CD4-positive, alpha-beta T cell treated with Interleukin-12 subunit alpha and Interleukin-12 subunit beta, for 1 hour (primary cell): ENCODE data around the gene LRRC4C.

ENCODE experiments used
- DNase-seq: peaks from one replicate; pipeline ENCODE4 v3.0.0-alpha.2; 2020

LRRC4C gene

DNA sequence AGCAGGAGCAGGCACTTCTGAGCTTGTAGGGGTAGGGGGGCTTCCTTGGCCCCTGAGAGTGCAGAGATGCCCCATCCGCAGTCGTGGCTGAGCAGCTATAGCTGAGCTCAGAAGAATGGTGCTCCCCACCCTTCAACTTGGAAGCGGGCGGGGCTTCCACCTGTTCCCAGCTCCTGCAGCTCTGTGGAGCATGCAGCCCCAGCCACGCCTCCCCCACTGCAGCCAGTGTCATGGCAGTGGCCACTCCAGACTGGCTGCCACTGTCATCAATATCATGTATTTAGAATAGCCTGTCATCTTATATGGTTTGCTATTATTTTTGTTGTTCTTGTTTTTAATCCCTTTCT, 213.1 kb downstream of the LRRC4C start:
- no peak for DNase-seq

DNA sequence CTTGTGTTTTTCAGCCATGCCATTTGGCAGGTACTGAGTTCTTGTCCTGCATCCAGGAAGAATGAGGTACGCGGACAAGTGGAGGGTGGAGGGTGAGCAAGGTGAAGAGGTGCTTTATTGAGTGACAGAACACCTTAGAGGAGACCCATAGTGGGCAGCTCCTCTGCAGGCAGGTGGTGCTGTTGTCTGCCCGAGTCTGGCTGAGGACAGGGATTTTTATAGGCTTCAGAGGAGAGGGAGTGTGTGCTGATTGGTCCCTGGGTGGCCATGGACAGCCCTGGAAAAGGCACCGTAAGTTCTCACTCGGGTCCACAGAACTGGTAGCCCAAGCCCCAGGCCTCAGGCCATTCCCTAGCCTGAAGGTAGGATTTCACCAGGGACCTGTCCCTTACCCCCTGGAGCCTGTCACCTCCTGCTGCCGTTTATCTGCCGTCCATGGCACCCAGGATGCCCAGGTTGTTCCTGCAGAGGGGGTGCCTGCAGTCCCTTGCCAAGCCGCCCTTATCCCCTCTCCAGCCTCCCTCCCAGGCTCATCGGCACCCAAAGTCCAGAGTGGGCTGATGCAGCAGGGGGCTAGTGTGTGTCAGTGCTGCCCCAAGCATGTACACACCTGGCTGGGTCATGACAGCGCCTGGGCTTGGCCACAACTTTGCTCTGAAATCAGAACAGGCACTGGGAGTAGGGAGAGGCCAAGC, 213.6 kb downstream of the LRRC4C start:
- DNase-seq: no peak

DNA sequence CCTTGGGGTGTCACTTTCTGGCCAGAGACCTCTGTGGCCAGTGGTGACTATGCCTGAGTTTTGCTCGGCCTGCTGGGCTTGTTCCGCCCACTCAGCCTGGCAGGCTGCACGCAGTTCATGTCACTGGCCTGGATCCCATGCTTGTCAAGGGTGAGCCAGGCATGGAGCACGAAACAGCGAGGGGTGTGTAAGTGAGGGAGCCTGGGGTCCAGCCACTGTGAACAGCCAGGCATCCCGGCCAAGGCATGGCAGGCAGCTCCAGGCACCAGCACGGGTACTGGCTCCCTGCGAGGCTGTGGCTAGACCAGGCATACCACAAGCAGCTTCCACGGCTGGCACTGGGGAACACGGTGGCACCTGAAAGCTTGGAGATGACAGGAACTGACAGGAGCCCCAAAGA, 214.3 kb downstream of the LRRC4C start:
- no peak for DNase-seq

- DNase-seq: no peak
Observed at GRCh38 chr11:41237382-41237781, 222.1 kb downstream of the LRRC4C start.

DNA sequence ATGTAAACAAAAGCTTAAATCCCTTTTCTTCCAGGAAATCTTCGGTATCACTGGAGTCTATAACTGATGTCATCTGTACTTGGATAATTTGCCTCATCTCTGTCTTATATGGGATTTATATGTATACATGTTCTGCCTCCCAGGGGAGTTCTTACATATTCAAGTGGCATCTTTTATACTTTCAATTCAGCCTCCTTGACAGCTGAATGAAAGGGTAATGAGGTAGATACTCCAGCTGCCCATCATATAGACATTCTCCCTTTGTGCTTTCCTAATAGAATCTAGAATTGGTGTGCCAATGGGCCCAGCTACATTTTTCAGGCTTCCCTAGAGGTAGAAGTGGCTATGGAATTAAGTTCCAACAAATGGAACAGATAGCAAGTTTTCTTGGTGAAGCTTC, 223.8 kb downstream of the LRRC4C start:
- no peak for DNase-seq

DNA sequence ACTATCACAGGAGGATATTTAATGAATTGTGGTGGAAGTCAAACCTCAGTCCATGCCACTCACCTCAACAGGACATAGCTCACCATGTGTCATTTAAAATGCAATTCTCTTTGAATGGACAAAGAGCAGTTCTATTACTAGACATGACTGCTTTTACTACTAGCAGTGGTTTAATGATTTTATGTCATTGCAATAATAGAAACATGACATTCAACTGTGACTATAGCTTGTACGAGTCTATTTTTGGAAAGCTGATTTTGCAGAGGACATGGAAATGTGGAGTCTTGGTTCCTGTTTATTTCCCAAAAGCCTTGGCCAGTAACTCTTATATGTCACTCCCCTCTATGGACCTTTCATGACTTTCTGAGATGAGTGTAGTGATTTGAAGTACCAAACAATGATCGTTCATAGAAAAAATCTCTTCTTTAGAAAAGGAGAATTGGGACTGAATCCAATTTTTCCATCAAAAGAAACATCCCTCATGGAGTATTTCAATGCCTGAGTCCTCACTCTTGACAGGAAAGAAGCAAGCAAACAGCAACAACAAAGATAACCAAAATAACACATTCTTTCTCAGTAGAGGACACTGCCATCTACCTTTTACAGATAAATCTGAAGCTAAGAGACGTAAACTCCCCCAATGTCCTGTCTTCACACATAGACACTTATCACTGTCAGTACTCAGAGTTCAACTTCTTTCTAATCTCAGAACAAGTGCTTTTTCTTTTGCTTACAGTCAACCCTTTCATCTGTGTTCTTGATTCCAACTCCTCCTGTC, 233.4 kb downstream of the LRRC4C start:
- DNase-seq: no peak

DNA sequence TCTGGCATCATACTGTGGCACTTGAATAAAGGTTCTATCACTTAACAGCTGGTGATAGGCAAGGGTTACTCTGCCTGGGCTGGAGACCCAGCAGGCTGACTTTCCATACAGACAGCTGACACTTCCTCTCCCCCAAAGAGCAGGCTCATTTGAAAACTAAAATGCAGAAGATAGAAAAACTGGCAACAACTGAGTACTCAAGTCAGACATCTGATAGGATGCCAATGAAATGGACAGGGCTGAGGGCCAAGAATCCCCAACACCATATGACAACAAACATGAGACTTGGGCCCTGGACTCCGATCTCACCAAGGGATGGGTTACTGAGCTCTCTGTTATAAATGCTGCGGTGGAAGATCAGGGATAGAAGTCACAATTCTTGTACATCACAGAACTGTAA, 237.2 kb downstream of the LRRC4C start:
- no peak for DNase-seq

- no peak for DNase-seq
Observed at GRCh38 chr11:41206388-41206787, 253.1 kb downstream of the LRRC4C start.

- DNase-seq: no peak
Observed at GRCh38 chr11:41201156-41201555, 258.3 kb downstream of the LRRC4C start.

- DNase-seq: no peak
Observed at GRCh38 chr11:41190437-41191082, 268.9 kb downstream of the LRRC4C start.

GRCh38 chr11:41189701-41190436, 269.6 kb downstream of the LRRC4C start:
- DNase-seq: no peak

GRCh38 chr11:41177791-41178190, 281.7 kb downstream of the LRRC4C start:
- no peak for DNase-seq

DNA sequence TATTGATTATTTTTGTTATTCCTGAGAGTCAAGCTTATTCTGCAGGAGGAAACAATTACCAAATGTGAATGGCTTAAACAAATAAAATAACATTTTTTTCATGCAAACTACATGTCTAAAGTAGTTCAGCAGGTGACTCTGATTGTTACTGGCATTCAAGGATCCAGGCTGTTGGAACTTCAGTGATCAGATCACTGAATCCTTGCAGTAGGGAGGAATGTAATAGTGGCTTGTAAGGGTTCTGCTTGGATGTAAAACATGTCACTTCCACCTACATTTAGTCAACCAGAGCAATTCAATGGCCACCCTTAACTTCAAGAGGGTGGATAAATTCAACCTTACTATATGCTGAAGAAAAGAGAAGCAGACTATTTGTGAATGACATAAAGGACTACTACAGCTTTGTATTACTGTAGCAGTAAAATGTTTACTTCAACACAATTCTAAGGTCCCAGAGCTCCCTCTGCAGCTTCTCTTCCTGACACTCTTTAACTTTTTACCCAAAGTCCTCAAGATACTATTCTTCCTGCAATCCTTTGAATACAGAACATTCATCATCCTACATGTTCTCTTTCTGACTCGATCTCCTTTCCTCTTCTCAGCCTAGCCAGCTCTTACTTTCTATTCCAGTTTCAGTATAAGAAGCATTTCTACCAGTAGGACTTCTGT, 284.0 kb downstream of the LRRC4C start:
- DNase-seq: no peak

GRCh38 chr11:41146326-41146725, 313.1 kb downstream of the LRRC4C start:
- no peak for DNase-seq

DNA sequence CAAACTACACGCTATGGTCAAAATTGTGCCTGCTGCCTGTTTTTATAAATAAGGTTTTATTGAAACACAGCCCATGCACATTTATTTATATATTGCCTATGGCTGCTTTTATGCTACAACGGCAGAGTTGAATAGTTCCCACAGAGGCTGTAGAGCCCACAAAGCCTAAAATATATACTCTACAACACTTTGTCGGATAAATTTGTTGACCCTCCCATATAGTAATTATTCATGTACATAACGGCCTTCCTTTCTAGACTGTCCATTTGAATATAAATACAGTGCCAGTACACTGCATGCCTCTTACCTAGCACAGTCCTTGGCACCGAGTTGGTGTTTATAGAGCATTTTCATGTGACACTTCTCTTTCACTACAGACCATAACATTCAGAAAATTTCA, 314.0 kb downstream of the LRRC4C start:
- no peak for DNase-seq

DNA sequence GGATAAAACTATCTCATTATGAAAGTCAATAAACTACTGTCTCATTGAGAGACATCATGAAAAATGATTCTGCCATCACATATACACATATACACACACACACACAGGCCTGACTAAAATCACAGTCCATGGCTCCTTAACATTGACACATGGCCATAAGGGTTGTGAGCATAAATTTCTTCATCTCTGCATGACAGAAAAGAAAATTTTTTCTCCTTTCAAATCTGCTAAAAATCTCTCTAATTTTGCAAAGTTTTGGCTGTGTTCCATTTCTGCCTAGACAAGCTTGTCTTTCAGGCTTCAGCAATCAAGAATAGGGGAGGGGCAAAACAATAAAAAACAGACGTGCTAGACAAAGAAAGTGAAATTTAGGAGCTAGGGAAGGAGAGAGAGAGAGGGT, 324.5 kb downstream of the LRRC4C start:
- no peak for DNase-seq

- DNase-seq: no peak
Observed at GRCh38 chr11:41133023-41133422, 326.4 kb downstream of the LRRC4C start.

- no peak for DNase-seq
Observed at GRCh38 chr11:41121600-41121999, 337.9 kb downstream of the LRRC4C start.

DNA sequence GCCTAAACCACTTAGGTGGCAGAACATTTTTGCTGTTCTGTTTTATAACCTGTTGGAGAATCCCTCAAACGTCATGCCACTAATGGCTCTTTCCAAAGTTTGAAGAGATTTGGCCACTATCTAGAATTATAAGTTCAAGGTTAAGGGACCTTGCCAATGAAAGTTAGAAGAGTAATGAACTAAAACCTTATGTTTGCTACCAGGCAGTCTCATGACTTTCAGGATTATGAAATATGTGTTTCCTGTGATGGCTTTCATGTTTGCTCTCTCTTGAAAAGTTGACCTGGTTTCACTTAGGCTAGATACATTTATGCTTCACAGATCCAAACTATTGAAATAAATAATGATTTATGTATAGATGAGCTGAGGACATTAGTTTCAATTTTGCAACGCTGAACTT, 340.0 kb downstream of the LRRC4C start:
- DNase-seq: no peak

GRCh38 chr11:41118521-41118920, 340.9 kb downstream of the LRRC4C start:
- DNase-seq: no peak

- no peak for DNase-seq
Observed at GRCh38 chr11:41116970-41117369, 342.5 kb downstream of the LRRC4C start.

DNA sequence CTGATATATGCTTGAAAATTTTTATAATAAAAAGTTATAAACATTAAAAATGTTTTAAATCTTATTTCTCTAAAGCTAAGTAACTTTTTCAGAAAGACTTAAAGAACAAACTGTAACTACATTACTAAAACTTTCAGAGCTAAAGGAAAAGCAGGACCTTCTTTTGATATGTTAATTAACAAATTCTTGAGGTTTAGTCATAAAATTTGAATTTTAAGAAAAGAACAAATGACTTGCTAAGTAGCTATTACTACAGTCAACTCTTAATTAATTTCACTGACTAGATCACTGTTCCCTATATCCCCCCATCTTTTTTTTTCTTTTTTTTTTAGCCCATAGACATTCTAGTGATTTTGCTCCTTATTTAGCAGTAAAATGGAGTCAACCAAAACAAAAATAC, 344.4 kb downstream of the LRRC4C start:
- DNase-seq: no peak

- DNase-seq: no peak
Observed at GRCh38 chr11:41113160-41113559, 346.3 kb downstream of the LRRC4C start.
